ENCODE results near the gene ELOVL6. TPM values are rescaled to one million over a fixed set of nuclear protein-coding genes. Genes with fewer than 3 reads are reported as not detected.
A peak's percentile ranks its signal among the peaks of the same experiment; 100 is the strongest.

The ELOVL6 gene
- polyA plus RNA-seq, 1 experiment: 30.7 TPM

GRCh38 chr4:110202024-110202423 is 3.6 kb upstream of the ELOVL6 start:
- ChIA-PET CTCF (interaction anchor here (0.6 kb wide), 1 partner anchor 152 kb away, joined by 3 read pairs; no protein-coding TSS in a partner anchor), POLR2A (no interaction called here)
- TF ChIP-seq CTCF (IDR thresholded peaks at IDR 0.05; ENCODE audit: low read depth, low read length): no peak

DNA sequence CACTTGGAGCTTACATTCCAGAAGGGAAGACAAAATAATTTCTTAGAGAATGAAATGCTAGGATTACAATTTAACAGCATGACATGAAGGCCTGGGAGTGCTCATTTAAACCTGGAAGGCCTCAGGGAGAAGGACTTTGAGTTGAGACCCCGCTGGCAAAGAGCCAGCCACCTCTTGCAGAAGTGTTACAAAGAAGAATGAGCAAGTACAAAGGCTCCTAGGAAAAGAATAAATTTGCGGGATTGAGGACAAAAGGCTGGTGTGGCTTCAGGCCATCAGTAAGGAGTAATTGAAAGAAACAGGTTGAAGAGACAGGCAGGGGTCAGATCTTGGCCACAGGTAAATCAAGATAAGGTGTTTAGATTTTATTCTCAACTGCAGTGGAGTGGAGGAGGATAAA is 3.1 kb upstream of the ELOVL6 start:
- TF ChIP-seq CTCF (IDR thresholded peaks at IDR 0.05; ENCODE audit: low read depth, low read length): no peak
- POLR2A ChIA-PET: no interaction called here
- CTCF ChIA-PET: interaction anchor here (0.6 kb wide), 1 partner anchor 624 kb away, joined by 6 read pairs; no protein-coding TSS in a partner anchor
- H3K27ac ChIP-seq (ENCODE audit: low read depth, low read length): no peak overlapping the region
- no peak for DNase-seq (ENCODE audit: low read depth, low spot score)
- H3K27me3 ChIP-seq (ENCODE audit: control insufficient read depth, insufficient read depth, low read length): no peaks in the 10 kb centered on the region
- H3K9me3 ChIP-seq (ENCODE audit: control insufficient read depth, insufficient read depth, low read length): no peaks in the 10 kb centered on the region
- H3K4me3 ChIP-seq (ENCODE audit: low read depth, low read length): no peak overlapping the region

More at GRCh38 chr4:110202024-110202423, 3.6 kb upstream of the ELOVL6 start:
- H3K4me3 ChIP-seq (ENCODE audit: low read depth, low read length): no peak overlapping the region
- H3K27ac ChIP-seq (ENCODE audit: low read depth, low read length): no peak overlapping the region
- no peaks in the 10 kb centered on the region for H3K9me3 ChIP-seq (ENCODE audit: control insufficient read depth, insufficient read depth, low read length)
- H3K27me3 ChIP-seq (ENCODE audit: control insufficient read depth, insufficient read depth, low read length): no peaks in the 10 kb centered on the region
- DNase-seq (ENCODE audit: low read depth, low spot score): no peak

GRCh38 chr4:110200689-110201088 is 2.3 kb upstream of the ELOVL6 start:
- Histone ChIP-seq H3K27ac (ENCODE audit: low read depth, low read length) (no peak overlapping the region), H3K27me3 (ENCODE audit: control insufficient read depth, insufficient read depth, low read length) (no peaks in the 10 kb centered on the region), H3K4me3 (ENCODE audit: low read depth, low read length) (no peak overlapping the region), H3K9me3 (ENCODE audit: control insufficient read depth, insufficient read depth, low read length) (no peaks in the 10 kb centered on the region)
- TF ChIP-seq CTCF (IDR thresholded peaks at IDR 0.05; ENCODE audit: low read depth, low read length): no peak
- ChIA-PET CTCF (interaction anchor here (0.6 kb wide), 1 partner anchor 624 kb away, joined by 6 read pairs; no protein-coding TSS in a partner anchor), POLR2A (no interaction called here)
- no peak for DNase-seq (ENCODE audit: low read depth, low spot score)

DNA sequence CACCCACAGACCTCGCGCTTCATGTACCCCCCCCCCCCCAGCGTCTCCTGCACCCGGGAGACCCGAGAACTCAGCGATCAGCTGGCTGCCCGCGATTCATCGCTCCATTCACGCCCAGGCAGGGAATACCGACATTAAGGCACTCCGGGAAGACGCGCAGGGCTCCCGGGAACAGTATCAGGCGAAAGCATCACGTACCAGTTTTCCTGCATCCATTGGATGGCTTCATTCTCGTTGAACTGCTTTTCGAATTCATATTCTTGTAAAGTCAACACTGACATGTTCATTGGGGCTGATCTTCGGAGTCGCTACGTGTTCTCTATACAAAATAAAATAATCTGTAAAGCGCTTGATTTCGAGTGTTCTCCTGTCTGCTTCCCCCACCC is 373 bp downstream of the ELOVL6 start:
- H3K4me3 ChIP-seq (ENCODE audit: low read depth, low read length): peak overlapping the region; percentile 83
- H3K9me3 ChIP-seq (ENCODE audit: control insufficient read depth, insufficient read depth, low read length): no peaks in the 10 kb centered on the region
- H3K27me3 ChIP-seq (ENCODE audit: control insufficient read depth, insufficient read depth, low read length): no peaks in the 10 kb centered on the region
- H3K27ac ChIP-seq (ENCODE audit: low read depth, low read length): no peak overlapping the region
- CTCF ChIA-PET: interaction anchor here (0.6 to 2.1 kb wide), 5 partner anchors 13 to 311 kb away, joined by 4 to 14 read pairs (median 8); no protein-coding TSS in a partner anchor
- no peak for TF ChIP-seq CTCF (IDR thresholded peaks at IDR 0.05; ENCODE audit: low read depth, low read length)
- POLR2A ChIA-PET: interaction anchor here (0.5 to 0.6 kb wide), 2 partner anchors 282 to 1523 kb away, joined by 3 read pairs; no protein-coding TSS in a partner anchor
- no peak for DNase-seq (ENCODE audit: low read depth, low spot score)

DNA sequence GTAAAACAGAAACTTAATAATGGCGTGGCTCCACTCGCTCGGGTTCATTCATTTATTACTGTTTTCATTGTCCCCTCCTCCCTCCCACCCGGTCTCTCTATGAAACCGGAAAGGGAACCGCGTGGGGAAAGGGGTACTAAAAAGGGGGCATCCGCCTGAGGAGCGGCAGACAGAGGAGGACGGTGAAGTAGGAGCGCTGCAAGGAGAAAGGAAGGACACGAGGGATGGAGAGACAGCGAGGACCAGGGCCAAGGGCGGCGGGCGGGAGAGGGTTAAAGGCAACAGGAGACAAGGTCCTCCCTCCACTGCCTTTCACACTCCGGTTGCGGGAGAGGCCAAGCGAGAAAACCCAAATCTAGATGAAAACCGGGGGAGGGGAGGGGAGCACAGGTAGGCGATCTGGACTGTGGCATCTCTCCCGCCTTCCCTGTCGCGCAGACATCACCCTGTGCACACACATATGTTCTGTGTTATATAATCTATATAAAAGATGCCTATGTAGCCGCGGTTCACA is 829 bp downstream of the ELOVL6 start:
- ChIA-PET POLR2A (interaction anchor here (0.5 to 0.6 kb wide), 3 partner anchors 133 to 1523 kb away, joined by 3 read pairs; no protein-coding TSS in a partner anchor), CTCF (interaction anchor here (1.0 to 2.1 kb wide), 4 partner anchors 13 to 312 kb away, joined by 4 to 14 read pairs (median 9); no protein-coding TSS in a partner anchor)
- no peaks in the 10 kb centered on the region for H3K27me3 ChIP-seq (ENCODE audit: control insufficient read depth, insufficient read depth, low read length)
- peak overlapping the region; percentile 83 for H3K4me3 ChIP-seq (ENCODE audit: low read depth, low read length)
- no peak for DNase-seq (ENCODE audit: low read depth, low spot score)
- H3K9me3 ChIP-seq (ENCODE audit: control insufficient read depth, insufficient read depth, low read length): no peaks in the 10 kb centered on the region
- no peak for TF ChIP-seq CTCF (IDR thresholded peaks at IDR 0.05; ENCODE audit: low read depth, low read length)
- H3K27ac ChIP-seq (ENCODE audit: low read depth, low read length): peak overlapping the region; percentile 47

Measured in AG04450 (cell line).